IMR-90 (cell line): Measurements from ENCODE around the gene ERGIC1. TPM values are rescaled to one million over a fixed set of nuclear protein-coding genes. Genes with fewer than 3 reads are reported as not detected.

Experiments
- ATAC-seq: fragments of 200-7000 bp; cut with Tn5 transposase; 2 replicates; pipeline ENCODE4 v1.9.1; 2020; ENCODE audit warnings: low read depth, mild to moderate bottlenecking, moderate library complexity
- BruUV-seq: library from RNA; stranded (reverse); fragments of 400-500 nt; replicated peaks from 2 replicates; lab custom pipeline; 2021; lab: Mats Ljungman, UMichigan
- CTCF ChIA-PET: fragments of 300-600 bp; formaldehyde crosslinking; extraction: SDS; loops from one replicate; lab custom pipeline; 2021; ENCODE audit warnings: antibody characterized with exemption; lab: Yijun Ruan, JAX
- POLR2A ChIA-PET: fragments of 300-600 bp; sonication (Branson Sonifier 250); formaldehyde crosslinking; loops from one replicate; lab custom pipeline; 2022; ENCODE audit warnings: antibody characterized with exemption; ENCODE audit not compliant: unreplicated experiment; lab: Charles Lee
- DNase-seq: peaks from one replicate; pipeline ENCODE4 v3.0.0; 2013
- H2AFZ ChIP-seq: replicated peaks from 2 replicates; pipeline ENCODE3; 2013; ENCODE audit warnings: low read length, mild to moderate bottlenecking; ENCODE audit not compliant: poor library complexity
- H2AK5ac ChIP-seq: 2 replicates; pipeline ENCODE4 v1.6.1; 2013; ENCODE audit warnings: low read depth, low read length, inconsistent platforms
- H2AK9ac ChIP-seq: replicated peaks from 2 replicates; pipeline ENCODE3; 2013; ENCODE audit warnings: mild to moderate bottlenecking, low read depth, low read length, moderate library complexity; ENCODE audit not compliant: poor library complexity
- H2BK120ac ChIP-seq: 2 replicates; pipeline ENCODE4 v1.6.1; 2013; ENCODE audit warnings: low read depth, low read length, inconsistent platforms
- H2BK15ac ChIP-seq: 3 replicates; pipeline ENCODE4 v1.6.1; 2013; ENCODE audit warnings: low read depth, low read length, inconsistent platforms
- H2BK20ac ChIP-seq: 2 replicates; pipeline ENCODE4 v1.6.1; 2013; ENCODE audit warnings: low read depth, mild to moderate bottlenecking, inconsistent platforms, low read length, moderate library complexity
- H2BK5ac ChIP-seq: 2 replicates; pipeline ENCODE4 v1.6.1; 2013; ENCODE audit warnings: mild to moderate bottlenecking, low read depth, low read length, inconsistent platforms; ENCODE audit not compliant: poor library complexity, severe bottlenecking
- H3K14ac ChIP-seq: replicated peaks from 2 replicates; pipeline ENCODE4 v1.6.1; 2013; ENCODE audit warnings: low read depth, low read length, inconsistent platforms
- H3K18ac ChIP-seq: 2 replicates; pipeline ENCODE4 v1.6.1; 2013; ENCODE audit warnings: low read depth, low read length, control low read depth
- H3K23ac ChIP-seq: 2 replicates; pipeline ENCODE4 v1.6.1; 2013; ENCODE audit warnings: low read depth, low read length, inconsistent platforms
- H3K27ac ChIP-seq: 2 replicates; pipeline ENCODE4 v1.5.1; 2013; ENCODE audit warnings: mild to moderate bottlenecking, control low read depth, low read length; ENCODE audit not compliant: insufficient read depth
- H3K27me3 ChIP-seq: 2 replicates; pipeline ENCODE4 v1.6.1; 2013; ENCODE audit warnings: low read length; ENCODE audit not compliant: control insufficient read depth, insufficient read depth
- H3K36me3 ChIP-seq: 2 replicates; pipeline ENCODE4 v1.6.1; 2013; ENCODE audit warnings: low read length, mixed read lengths; ENCODE audit not compliant: control insufficient read depth, insufficient read depth
- H3K4ac ChIP-seq: 2 replicates; pipeline ENCODE4 v1.6.1; 2013; ENCODE audit warnings: low read depth, low read length, inconsistent platforms
- H3K4me1 ChIP-seq: 2 replicates; pipeline ENCODE4 v1.6.1; 2013; ENCODE audit warnings: low read length, mixed read lengths; ENCODE audit not compliant: control insufficient read depth, insufficient read depth
- H3K4me2 ChIP-seq: 2 replicates; pipeline ENCODE4 v1.6.1; 2013; ENCODE audit warnings: low read depth, mild to moderate bottlenecking, control low read depth, low read length, moderate library complexity
- H3K4me3 ChIP-seq: 2 replicates; pipeline ENCODE4 v1.5.1; 2013; ENCODE audit warnings: low read depth, mild to moderate bottlenecking, control low read depth, low read length, moderate library complexity; ENCODE audit not compliant: insufficient read depth
- H3K56ac ChIP-seq: 2 replicates; pipeline ENCODE4 v1.6.1; 2013; ENCODE audit warnings: low read length, inconsistent platforms; ENCODE audit not compliant: insufficient read depth; ENCODE audit errors: extremely low read depth
- H3K79me1 ChIP-seq, 2 experiments: 2 replicates each; pipeline ENCODE4 v1.6.1; 2013; ENCODE audit warnings: low read length in 2 of 2, inconsistent platforms in 1 of 2, low read depth in 1 of 2
- H3K9ac ChIP-seq: 2 replicates; pipeline ENCODE4 v1.6.1; 2013; ENCODE audit warnings: low read depth, low read length, control low read depth
- H3K9me1 ChIP-seq: 2 replicates; pipeline ENCODE4 v1.6.1; 2013; ENCODE audit warnings: low read length, inconsistent platforms; ENCODE audit not compliant: insufficient read depth
- H3K9me3 ChIP-seq: 2 replicates; pipeline ENCODE4 v1.6.1; 2013; ENCODE audit warnings: low read length; ENCODE audit not compliant: control insufficient read depth, insufficient read depth
- H4K20me1 ChIP-seq: 2 replicates; pipeline ENCODE4 v1.6.1; 2013; ENCODE audit warnings: low read length, inconsistent platforms; ENCODE audit not compliant: insufficient read depth
- H4K5ac ChIP-seq: 2 replicates; pipeline ENCODE4 v1.6.1; 2013; ENCODE audit warnings: mild to moderate bottlenecking, low read depth, low read length, control low read depth
- H4K8ac ChIP-seq, 2 experiments: 2 replicates each; pipeline ENCODE4 v1.6.1; 2013; ENCODE audit warnings: low read depth in 2 of 2, low read length in 2 of 2, control low read depth in 1 of 2, inconsistent platforms in 1 of 2
- H4K91ac ChIP-seq: 2 replicates; pipeline ENCODE4 v1.6.1; 2013; ENCODE audit warnings: low read depth, low read length, inconsistent platforms; ENCODE audit not compliant: insufficient read depth
- BHLHE40 ChIP-seq: fragments of 150-350 bp; IDR thresholded peaks from 2 replicates; pipeline ENCODE4 v1.6.1; 2016; ENCODE audit warnings: mild to moderate bottlenecking, low read depth, low read length
- CEBPB ChIP-seq: IDR thresholded peaks from 2 replicates; pipeline ENCODE4 v1.6.1; 2012; ENCODE audit warnings: low read depth, low read length, improper control_type of control experiment
- CHD1 ChIP-seq: IDR thresholded peaks from 2 replicates; pipeline ENCODE4 v1.6.1; 2012; ENCODE audit warnings: low read depth, low read length, improper control_type of control experiment
- FOS ChIP-seq: fragments of 150-350 bp; IDR thresholded peaks from 2 replicates; pipeline ENCODE4 v1.6.1; 2016; ENCODE audit warnings: low read depth, low read length
- MAFK ChIP-seq: IDR thresholded peaks from 2 replicates; pipeline ENCODE4 v1.6.1; 2012; ENCODE audit warnings: low read depth, low read length, improper control_type of control experiment
- MAZ ChIP-seq: IDR thresholded peaks from 2 replicates; pipeline ENCODE4 v1.6.1; 2012; ENCODE audit warnings: low read depth, mild to moderate bottlenecking, low read length, improper control_type of control experiment, moderate library complexity, borderline replicate concordance
- MXI1 ChIP-seq: IDR thresholded peaks from 2 replicates; pipeline ENCODE4 v1.6.1; 2012; ENCODE audit warnings: low read depth, mild to moderate bottlenecking, low read length, moderate library complexity, borderline replicate concordance
- POLR2A ChIP-seq: IDR thresholded peaks from 2 replicates; pipeline ENCODE4 v1.6.1; 2012; ENCODE audit warnings: mild to moderate bottlenecking, low read depth, low read length
- RAD21 ChIP-seq: IDR thresholded peaks from 2 replicates; pipeline ENCODE4 v1.6.1; 2012; ENCODE audit warnings: low read length, improper control_type of control experiment
- RCOR1 ChIP-seq: IDR thresholded peaks from 2 replicates; pipeline ENCODE4 v1.6.1; 2012; ENCODE audit warnings: mild to moderate bottlenecking, low read length, improper control_type of control experiment; ENCODE audit not compliant: insufficient replicate concordance
- RFX5 ChIP-seq: IDR thresholded peaks from 2 replicates; pipeline ENCODE4 v1.8.0; 2012; ENCODE audit warnings: low read depth, mild to moderate bottlenecking, low read length, moderate library complexity
- SMC3 ChIP-seq: fragments of 150-350 bp; IDR thresholded peaks from 2 replicates; pipeline ENCODE4 v1.6.1; 2016; ENCODE audit warnings: low read depth, mild to moderate bottlenecking, antibody characterized with exemption, low read length, moderate library complexity
- USF2 ChIP-seq: fragments of 150-350 bp; IDR thresholded peaks from 2 replicates; pipeline ENCODE4 v1.6.1; 2017; ENCODE audit warnings: mild to moderate bottlenecking, antibody characterized with exemption, low read length, low read depth
- WGBS, 2 experiments: methylation state at CpG; one replicate each; pipeline versions ENCODE4 v1.1.5 to v1.1.7; 2013; ENCODE audit warnings: missing lambda C conversion rate in 2 of 2; ENCODE audit not compliant: insufficient read length in 1 of 2; ENCODE audit errors: extremely low coverage in 2 of 2; 5-methylcytosine and 5-hydroxymethylcytosine counted together
- dilution Hi-C: fragments of 300-500 bp; cut with HindIII; formaldehyde crosslinking; loops from one replicate; pipeline ENCODE4 v1.14.3; 2018; ENCODE audit warnings: low sequenced_read_pairs; ENCODE audit not compliant: unreplicated experiment
- in situ Hi-C: fragments of 300-500 bp; cut with MboI; formaldehyde crosslinking; loops from 3 replicates; pipeline ENCODE4 v1.14.3; 2019; ENCODE audit warnings: low sequenced_read_pairs, inconsistent platforms, mixed read lengths
- intact Hi-C: fragments of 100-400 bp; cut with micrococcal nuclease; formaldehyde crosslinking; loops from 2 replicates; pipeline ENCODE4 v1.10.0; 2022
- polyA plus RNA-seq, 3 experiments: library from polyadenylated mRNA; depleted of rRNA; stranded (reverse); fragments of >200 nt; gene quantifications; 2 replicates each; pipeline ENCODE4 v1.2.3, GENCODE V29; 2012; ENCODE audit warnings: low replicate concordance in 1 of 3
- total RNA-seq: library from RNA; depleted of rRNA; stranded (reverse); fragments of >200 nt; gene quantifications from 2 replicates; pipeline ENCODE4 v1.2.3, GENCODE V29; 2012
- TF ChIP-seq, protein P1 (sequence below): conservative IDR thresholded peaks from 2 replicates; pipeline ENCODE4 v1.5.1; 2012; ENCODE audit warnings: mild to moderate bottlenecking, low read depth, low read length, improper control_type of control experiment

ERGIC1 gene
- total and polyA plus RNA-seq, 2 of the 4 experiments (the other 2 are of a cell fraction): 134 to 192 TPM

DNA sequence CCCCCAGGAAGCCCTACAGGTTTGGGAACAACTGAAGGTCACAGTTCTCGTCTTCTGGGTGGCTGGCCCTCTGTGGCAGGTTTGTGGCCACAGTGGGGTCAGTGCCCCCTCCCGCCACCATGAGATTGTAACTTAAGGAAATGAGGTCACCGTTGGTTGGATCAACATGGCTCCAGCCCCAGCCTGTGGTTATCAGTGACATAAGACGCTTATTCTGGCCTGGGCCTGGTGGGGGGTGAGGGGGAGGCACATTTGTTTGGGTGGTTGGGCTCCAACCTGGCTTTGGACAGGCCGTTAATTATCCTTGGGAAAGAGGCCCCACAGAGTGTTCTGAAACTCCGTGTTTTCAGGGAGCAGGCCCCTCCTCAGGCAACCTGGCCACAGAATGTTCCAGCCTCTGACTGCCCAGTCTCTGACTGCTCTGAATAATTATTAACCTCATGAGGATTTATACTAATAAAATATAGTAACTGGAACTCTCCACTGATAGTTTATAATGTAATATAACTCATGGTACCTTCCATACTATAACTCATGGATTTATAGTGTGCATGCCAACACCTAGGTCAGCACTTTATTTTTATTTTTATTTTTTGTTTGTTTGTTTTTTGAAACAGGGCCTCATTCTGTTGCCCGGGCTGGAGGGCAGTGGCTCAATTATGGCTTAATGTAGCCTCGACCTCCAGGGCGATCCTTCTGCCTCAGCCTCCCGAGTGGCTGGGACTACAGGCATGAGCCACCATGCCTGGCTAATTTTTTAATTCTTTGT is 67.1 kb downstream of the ERGIC1 start:
- WGBS, 2 experiments: 0% methylated on average over 1 of the region's 10 CpGs; no CpG with 5 or more reads in 1 of the 2 experiments
- H3K4me3 ChIP-seq: no peak overlapping the region
- peak overlapping the region; percentile 99 for H2BK5ac ChIP-seq
- peak overlapping the region; percentile 34; the same call in 1 of the 2 replicates for H3K9ac ChIP-seq
- peak overlapping the region; percentile 95; the same call in 2 of the 3 replicates for H2BK15ac ChIP-seq
- intact Hi-C loops: loop anchor here (5.0 to 10.0 kb wide), 2 partner anchors 49 to 186 kb away; no protein-coding TSS in a partner anchor
- ChIA-PET CTCF (interaction anchor here (1.3 kb wide), 1 partner anchor 184 kb away, joined by 5 read pairs; no protein-coding TSS in a partner anchor), POLR2A (no interaction called here)
- peak overlapping the region; percentile 91 for H3K18ac ChIP-seq
- peaks cover 46% of the 10 kb centered on the region for H3K9me1 ChIP-seq
- no peaks in the 10 kb centered on the region for H3K9me3 ChIP-seq
- H2BK20ac ChIP-seq: peak overlapping the region; percentile 97
- H3K4me2 ChIP-seq: no peak overlapping the region
- peak overlapping the region; percentile 45 for H3K14ac ChIP-seq
- no TSS peak for BruUV-seq
- no peaks in the 10 kb centered on the region for H3K27me3 ChIP-seq
- peak overlapping the region; percentile 93 for H3K23ac ChIP-seq
- peak; percentile 2; the same call in 1 of the 2 replicates for ATAC-seq
- DNase-seq: peak; percentile 98
- no peaks in the 10 kb centered on the region; the same call in 1 of the 2 replicates for H4K20me1 ChIP-seq
- H2BK120ac ChIP-seq: peak overlapping the region; percentile 98
- H3K27ac ChIP-seq: peak overlapping the region; percentile 91
- no peak overlapping the region for H2AFZ ChIP-seq
- H2AK5ac ChIP-seq: peak overlapping the region; percentile 96
- H4K5ac ChIP-seq: peak overlapping the region; percentile 93
- peak overlapping the region; percentile 98 for H3K4ac ChIP-seq
- peak overlapping the region; percentile 93 to 95 for H4K8ac ChIP-seq
- peak overlapping the region; percentile 95 for H4K91ac ChIP-seq
- peak overlapping the region; percentile 86; the same call in 1 of the 2 replicates for H3K56ac ChIP-seq
- H2AK9ac ChIP-seq: peak overlapping the region; percentile 70
- peaks cover 59% of the 10 kb centered on the region for H3K4me1 ChIP-seq
- dilution Hi-C loops: no loop called here
- H3K36me3 ChIP-seq: peaks cover 18% of the 10 kb centered on the region
- H3K79me1 ChIP-seq: peaks cover 41 to 76% of the 10 kb centered on the region in 2 experiments; a peak in 3 of 4 replicates
- in situ Hi-C loops: loop anchor here (10.0 kb wide), 1 partner anchor 126 kb away; the partner anchor contains the start of gene DUSP1
- TF ChIP-seq MXI1: no peak
- TF ChIP-seq SMC3: peak; percentile 13
- TF ChIP-seq RAD21: peak; percentile 23; the same call in 1 of the 2 replicates
- TF ChIP-seq RCOR1: no peak
- peak; percentile 34 for TF ChIP-seq POLR2A
- peak; percentile 73 for TF ChIP-seq FOS
- peak; percentile 55; the same call in 1 of the 2 replicates for TF ChIP-seq CEBPB
- TF ChIP-seq CHD1: no peak
- TF ChIP-seq MAFK: no peak
- TF ChIP-seq RFX5: no peak
- no peak for TF ChIP-seq USF2
- TF ChIP-seq, protein P1, sequence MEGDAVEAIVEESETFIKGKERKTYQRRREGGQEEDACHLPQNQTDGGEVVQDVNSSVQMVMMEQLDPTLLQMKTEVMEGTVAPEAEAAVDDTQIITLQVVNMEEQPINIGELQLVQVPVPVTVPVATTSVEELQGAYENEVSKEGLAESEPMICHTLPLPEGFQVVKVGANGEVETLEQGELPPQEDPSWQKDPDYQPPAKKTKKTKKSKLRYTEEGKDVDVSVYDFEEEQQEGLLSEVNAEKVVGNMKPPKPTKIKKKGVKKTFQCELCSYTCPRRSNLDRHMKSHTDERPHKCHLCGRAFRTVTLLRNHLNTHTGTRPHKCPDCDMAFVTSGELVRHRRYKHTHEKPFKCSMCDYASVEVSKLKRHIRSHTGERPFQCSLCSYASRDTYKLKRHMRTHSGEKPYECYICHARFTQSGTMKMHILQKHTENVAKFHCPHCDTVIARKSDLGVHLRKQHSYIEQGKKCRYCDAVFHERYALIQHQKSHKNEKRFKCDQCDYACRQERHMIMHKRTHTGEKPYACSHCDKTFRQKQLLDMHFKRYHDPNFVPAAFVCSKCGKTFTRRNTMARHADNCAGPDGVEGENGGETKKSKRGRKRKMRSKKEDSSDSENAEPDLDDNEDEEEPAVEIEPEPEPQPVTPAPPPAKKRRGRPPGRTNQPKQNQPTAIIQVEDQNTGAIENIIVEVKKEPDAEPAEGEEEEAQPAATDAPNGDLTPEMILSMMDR: no peak
- TF ChIP-seq MAZ: peak; percentile 90
- peak; percentile 45 for TF ChIP-seq BHLHE40
